GM21381 (cell line): ENCODE measurements around the gene PAFAH2.

Experiments used
- ATAC-seq: cut with Tn5 transposase; IDR thresholded peaks from one replicate; pipeline ENCODE4 v1.9.1; 2021; ENCODE audit warnings: mild to moderate bottlenecking, moderate library complexity; ENCODE audit not compliant: unreplicated experiment

The PAFAH2 gene

DNA sequence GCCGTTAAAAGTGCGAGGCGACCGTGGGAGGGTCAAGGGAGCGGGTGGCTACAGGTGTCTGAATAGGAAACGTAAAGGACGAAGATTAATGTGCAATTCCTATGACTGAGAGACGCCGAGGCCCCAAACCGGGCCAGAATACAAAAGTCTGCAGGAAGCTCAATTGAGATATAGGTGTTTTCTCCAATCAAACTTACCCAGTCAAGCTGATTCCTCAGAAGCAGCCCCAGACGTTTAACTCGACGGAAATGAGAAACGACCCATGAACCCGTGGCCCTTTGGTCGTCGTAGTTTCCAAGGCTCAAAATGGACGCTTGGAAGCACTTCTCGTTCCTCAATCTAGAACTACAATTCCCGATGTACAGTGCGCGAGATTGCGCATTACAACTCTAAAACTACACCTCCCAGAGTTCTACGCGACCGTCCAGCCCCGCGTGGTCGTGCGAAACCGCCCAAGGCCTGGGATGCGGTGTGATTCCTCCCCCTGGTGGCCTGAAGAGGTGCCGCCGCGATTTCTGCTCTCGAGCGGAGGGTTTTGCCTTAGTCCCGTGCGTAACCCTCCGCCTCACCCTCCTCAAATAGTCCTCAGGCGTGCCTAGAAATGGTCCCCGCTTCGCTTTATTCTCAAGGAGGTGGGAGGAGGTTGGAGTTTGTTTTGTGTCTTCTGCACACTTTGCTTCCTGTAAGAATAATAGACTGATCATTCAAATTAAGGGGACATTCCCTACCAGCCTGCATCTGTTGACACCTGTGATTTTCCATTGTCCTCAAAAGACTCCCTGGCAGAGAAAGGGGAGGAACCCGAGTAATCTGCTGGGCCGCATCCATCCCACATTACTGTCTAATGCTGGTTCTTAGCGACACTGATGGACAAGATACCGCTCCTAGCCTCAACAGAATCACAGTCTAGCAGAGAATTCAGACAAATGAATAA, at the start of gene PAFAH2:
Gene PAFAH2 (minus strand): TSS at position 236 of the 934 bp plus-strand sequence. CDS start 7,247 bp downstream, outside the sequence.
- ATAC-seq: peak; percentile 97

GRCh38 chr1:26047278-26047874, 49.5 kb upstream of the PAFAH2 start:
- ATAC-seq: no peak

GRCh38 chr1:26046246-26047095, 48.6 kb upstream of the PAFAH2 start:
- ATAC-seq: no peak

GRCh38 chr1:26045722-26046245, 47.9 kb upstream of the PAFAH2 start, which contains the start of gene SLC30A2:
Gene SLC30A2, minus strand, starts transcription at chr1:26046118. Its CDS starts 222 bp downstream, at chr1:26045896.
- no peak for ATAC-seq

DNA sequence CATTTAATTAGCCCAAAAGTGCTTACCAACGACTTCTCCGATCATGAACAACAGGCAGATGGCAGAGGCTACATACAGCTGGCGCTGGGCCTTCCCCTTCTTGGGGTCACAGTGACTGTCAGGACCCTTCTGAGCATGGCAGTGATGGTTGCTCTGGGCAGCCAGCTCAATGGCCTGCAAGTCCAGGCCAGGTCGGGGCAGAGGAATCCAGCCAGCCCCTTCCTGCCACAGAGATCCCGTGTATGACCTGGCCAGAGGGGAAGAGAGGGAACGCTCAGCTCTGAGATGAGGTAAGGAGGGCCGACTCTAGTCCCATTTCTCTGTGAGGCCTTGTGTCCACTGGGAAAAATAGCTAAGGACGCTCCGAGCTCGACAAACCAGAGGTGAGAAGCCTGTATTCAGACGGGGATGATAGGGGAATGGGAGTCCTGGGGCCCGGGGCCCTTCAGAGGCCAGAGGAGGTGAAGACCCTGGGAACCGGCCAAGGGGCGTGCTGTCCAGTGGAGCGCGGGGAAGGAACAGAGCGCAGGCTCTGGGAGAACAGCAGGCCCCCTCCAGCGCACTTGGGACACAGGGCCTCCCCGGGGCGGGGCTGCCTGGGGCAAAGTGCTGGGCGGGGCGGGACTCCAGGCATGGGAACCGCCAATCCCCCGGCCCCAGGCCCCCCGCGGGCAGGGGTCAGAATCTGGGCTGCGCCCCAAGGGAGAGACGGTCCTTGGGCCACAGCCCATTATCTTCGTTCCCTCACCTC, 47.3 kb upstream of the PAFAH2 start:
- no peak for ATAC-seq

DNA sequence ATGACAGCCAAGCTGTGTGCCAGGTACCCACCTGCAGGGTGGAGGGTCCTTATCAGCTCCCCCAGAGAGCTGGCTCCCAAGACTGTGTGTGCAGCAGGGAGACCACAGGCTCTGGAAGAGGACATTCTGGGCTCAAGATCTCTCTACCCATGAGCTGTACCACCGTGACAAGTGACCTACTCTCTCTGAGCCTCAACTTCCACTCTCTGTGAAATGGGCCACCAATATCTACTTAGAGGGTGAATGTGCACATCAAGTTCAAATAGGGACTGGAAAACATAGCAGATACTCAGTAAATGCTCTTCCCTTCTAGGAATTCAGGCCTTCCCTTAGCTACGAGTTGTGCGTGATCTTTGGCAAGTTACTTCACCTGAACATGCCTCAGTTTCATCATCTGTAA, 46.6 kb upstream of the PAFAH2 start:
- ATAC-seq: no peak

- no peak for ATAC-seq
Observed at GRCh38 chr1:26043765-26044164, 45.9 kb upstream of the PAFAH2 start.

GRCh38 chr1:26041978-26042377, 44.1 kb upstream of the PAFAH2 start:
- ATAC-seq: no peak

- ATAC-seq: no peak
Observed at GRCh38 chr1:26041401-26041800, 43.5 kb upstream of the PAFAH2 start.

DNA sequence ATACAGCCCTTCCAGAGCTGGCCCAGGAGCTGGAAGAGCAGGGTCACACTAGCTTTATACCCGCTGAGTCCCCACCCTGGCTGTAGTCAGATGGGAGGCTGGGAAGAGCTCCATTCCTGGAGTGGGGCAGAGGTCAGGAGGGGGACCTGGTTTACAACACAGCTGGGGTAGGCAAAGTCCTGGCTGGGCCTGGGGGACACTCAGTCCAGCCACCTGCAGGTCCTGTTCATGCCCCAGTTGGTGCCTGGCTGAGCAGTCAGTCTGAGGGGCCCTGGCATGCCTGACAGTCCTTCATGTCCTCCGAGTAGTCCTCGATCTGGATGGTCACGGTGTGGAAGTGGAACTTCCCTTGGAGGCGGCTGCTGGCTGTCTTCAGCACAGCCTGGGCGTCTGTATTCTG, 41.0 kb upstream of the PAFAH2 start:
- no peak for ATAC-seq

- ATAC-seq: no peak
Observed at GRCh38 chr1:26038477-26038876, 40.6 kb upstream of the PAFAH2 start.

GRCh38 chr1:26037904-26038303, 40.0 kb upstream of the PAFAH2 start:
- no peak for ATAC-seq

DNA sequence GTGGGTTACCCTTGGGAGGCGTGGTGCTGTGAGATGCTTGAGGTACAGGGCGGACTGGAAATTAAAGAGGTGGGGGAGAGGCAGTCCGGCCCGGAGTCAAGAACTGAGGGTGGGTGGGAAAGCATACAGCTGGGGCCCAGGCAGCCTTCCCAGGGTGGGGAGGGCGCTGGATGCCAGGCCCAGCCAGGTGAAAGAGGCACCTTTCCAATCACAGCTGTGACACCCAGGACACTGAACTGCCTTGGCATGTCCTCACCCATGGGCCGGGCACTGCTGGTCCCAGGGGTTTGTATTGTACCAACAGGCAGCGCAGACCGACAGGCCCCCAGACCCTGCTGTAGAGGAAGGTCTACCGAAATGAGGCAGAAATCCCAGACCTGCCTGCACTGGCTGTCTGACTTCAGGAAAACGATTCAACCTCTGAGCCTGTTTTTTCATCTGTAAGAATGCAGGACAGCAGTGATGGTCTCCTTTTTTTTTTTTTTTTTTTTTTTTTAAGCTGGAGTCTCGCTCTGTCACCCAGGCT, 39.0 kb upstream of the PAFAH2 start:
- no peak for ATAC-seq

DNA sequence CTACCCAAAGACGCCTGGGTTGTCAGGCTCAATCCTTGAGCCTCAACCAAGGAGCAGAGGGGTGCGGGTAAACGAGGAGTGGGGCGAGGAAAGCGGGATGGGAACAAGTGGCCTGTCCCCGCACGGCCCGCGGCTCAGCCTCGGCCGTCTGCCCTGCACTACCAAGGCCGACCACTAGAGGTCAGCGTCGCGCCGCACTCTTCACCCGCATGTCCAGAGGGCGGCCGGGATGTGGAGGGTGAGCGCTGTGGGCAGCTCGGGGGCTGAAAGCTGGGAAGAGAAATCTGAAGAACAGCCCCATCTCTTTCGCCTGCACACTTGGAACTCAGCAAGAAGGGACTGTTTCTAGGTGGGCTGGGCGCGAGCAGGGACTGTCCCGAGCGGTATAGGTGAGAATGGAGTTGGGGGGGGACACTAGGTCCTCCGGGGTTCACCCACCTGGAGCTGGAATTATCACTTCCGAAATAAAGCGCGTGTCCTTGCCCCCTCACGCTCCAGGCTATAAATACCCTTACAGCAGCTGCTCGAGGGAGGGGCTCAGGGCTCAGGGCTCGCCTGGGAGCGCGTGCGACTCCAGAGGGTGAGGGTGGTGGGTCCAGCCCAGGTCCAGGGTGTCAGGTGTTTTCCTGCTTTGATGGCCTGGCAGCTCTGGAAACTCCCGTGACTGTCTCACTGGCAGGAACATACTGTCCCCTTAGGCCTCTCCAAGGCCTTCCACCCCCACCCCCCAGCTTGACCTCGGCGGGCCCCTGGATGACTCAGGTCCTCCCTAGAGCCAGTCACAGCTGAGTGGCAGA, 38.3 kb upstream of the PAFAH2 start:
- peak; percentile 70 for ATAC-seq

- ATAC-seq: peak; percentile 84
Observed at GRCh38 chr1:26035203-26035958, 37.5 kb upstream of the PAFAH2 start.

DNA sequence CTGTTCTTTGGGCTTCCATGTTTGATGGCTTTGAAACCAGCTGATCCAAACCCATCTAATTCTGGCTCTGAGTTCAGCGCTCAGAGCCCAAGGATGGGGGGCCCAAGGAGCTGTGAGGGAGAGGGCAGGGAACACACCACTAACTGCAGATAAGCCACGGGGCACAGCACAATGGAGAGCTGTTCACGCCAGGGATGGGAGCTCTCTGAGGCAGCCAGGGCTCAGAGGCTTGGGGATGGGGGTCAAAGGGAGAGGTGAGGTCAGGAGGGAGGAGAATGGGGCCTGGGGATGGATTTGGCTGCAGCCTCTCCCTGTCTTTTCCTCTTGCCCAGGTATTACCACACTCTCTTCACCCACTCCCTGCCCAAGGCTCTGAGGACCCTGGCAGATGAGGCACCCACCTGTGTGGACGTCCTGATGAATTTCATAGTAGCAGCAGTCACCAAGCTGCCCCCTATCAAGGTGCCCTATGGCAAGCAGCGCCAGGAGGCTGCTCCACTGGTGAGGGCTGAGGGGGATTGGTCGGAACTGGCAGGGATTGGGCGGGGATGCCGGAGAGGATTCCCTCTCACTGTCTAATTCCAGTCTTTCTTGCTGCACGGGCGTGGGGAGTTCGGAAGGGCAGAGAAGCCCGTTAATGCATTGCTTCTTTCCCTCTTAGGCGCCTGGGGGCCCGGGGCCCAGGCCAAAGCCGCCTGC, 36.8 kb upstream of the PAFAH2 start:
- no peak for ATAC-seq

- ATAC-seq: no peak
Observed at GRCh38 chr1:26032656-26033357, 34.9 kb upstream of the PAFAH2 start.
